Hypothalamus (tissue), 51 donors: ENCODE results near the gene ABAT.

ENCODE experiments used
- DNase-seq, 51 donors: peaks; one replicate each; lab custom pipeline; 2025; lab: John Stamatoyannopoulos, UW

The ABAT gene

DNA sequence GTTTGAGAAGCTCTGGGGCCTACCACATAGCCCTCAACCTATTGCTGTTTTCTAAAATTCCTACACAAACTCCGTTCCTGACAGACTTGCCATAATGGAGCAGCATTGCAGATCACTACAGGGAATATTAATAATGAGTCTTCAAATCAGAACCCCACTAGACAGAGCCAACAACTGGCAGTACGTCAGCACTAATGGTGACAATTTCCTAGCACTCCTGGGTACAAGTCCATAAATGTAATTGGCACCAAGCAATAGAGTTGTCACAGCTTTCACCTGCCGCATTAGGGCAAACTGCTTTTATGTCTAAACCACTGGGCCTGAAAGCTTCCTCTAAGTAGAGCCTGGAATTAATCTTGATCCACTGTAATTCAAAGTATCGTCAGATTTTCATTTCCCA lies 25.5 kb upstream of the ABAT start:
- no peak for DNase-seq

GRCh38 chr16:8649829-8650554 lies 24.4 kb upstream of the ABAT start:
- no peak for DNase-seq

DNA sequence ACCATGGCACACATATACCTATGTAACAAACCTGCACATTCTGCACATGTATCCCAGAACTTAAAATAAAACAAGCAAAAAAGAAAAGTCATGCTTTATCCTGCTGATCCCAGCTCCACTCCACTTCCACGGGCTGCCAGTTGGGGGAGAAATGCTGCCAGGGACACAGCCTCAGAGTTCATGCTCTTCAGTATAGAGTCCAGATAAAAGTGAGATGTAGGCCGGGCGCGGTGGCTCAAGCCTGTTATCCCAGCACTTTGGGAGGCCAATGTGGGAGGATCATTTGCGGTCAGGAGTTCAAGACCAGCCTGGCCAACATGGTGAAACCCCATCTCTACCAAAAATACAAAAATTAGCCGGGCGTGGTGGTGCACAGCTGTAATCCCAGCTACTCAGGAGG lies 22.5 kb upstream of the ABAT start:
- DNase-seq, result peak in 1 of 51 donors; percentile 4

- DNase-seq, result no peak
Observed at GRCh38 chr16:8655184-8655717, 19.2 kb upstream of the ABAT start.

DNA sequence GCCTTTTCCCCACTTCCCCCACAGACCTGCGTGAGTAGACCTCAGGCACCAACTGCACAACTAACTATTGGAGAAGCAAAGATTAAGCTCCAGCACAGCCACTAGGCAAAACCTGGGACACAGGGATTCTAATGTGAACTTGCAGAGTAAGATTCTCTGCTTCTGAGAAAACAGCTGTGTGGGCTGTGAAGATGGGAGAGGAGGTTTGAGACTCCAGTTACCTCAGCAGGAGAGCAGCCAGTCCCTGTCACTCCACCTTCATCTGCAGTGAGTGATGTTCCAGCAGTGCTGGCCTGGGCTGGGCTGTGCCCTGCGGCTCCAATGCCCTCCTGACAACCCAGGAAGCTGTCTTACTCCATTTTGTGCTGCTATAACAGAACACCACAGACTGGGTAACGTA lies 18.0 kb upstream of the ABAT start:
- DNase-seq, result no peak

DNA sequence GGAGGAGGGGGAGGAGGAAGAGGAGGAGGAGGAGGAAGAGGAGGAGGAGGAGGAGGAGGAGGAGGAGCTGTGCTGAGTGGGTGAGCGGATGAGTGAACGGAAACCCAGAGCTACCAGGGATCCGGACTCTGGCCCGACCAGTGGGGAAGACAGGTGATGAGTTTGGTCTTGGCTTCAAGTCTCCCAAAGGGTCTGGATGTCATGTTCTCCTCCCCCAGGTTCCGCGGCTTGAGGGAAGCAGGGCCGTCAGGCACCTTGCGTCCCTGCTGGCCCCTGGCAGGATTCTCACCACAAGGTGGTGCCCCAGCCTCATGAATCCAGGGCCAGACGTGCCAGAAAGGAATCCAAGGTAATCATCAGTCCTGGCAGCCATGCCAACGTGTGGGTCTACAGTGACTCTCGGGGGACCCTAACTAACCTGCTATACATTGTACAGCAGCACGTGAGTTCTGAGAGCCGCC lies 13.5 kb upstream of the ABAT start:
- DNase-seq, result peak in 41 of 51 donors; percentile 2 to 79 (median 35)

- no peak for DNase-seq
Observed at GRCh38 chr16:8661703-8662102, 12.7 kb upstream of the ABAT start.

DNA sequence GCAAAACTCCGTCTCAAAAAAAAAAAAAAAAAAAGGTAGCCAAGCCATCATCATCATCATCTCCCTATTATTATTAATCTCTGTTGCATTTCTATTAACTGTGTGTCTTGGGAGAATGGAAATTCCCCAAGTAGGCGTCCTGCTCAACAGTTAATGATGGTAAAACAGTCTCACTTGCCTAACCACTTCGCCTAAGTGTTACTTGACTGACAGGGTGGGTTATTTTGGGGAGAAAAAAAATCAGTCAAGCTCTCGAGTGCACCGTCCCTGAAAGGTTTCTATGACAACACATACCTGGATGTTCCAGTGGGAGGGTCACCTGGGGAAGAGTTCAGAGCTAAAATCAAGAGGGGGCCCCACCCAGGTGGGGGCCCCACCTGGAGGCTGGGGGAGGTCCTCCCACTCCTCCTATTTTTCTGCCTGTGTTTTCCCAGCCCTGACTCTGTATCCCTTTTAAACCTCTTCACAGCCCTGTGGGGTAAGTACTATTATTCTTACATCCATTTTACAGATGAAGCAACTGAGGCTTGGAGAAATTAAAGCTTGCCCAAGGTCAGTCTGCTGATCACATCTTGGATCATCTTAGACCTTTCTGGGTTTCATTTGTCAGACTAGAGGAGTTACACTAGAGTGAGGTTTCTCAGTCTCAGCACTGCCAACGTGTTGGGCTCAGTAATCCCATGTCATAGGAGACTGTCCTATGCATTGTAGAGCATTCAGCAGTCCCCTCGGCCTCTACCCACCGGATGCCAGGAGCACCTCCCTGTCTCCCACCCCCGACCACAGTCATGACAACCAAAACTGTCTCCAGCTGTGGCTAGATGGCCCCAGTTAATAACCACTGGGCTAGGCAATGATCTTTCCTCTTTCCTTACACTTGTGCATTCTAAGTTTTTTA lies 11.0 kb upstream of the ABAT start:
- peak in 1 of 51 donors; percentile 10 for DNase-seq

- no peak for DNase-seq
Observed at GRCh38 chr16:8665529-8665928, 8.9 kb upstream of the ABAT start.

GRCh38 chr16:8667492-8667891 lies 6.9 kb upstream of the ABAT start:
- DNase-seq, result no peak

DNA sequence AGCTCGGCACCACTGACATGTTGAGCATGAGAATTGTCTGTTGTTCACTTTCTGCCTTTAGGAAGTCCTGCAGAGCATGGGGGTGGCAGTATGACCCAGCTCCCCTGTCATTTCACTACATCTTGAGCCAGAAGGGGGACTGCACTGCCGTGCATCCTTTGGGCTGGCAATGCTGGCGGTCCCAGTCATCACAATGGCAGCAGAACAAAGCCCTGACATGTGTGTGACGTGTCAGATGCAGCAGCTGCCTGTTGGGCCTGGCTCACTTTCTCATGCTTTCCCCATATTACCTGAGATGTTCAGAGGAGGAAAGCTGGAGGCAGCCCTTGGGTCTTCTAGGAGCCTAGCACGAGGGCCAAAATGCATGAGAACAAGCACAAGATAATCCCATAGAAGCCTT lies 6.3 kb upstream of the ABAT start:
- DNase-seq, result no peak

GRCh38 chr16:8669481-8669880 lies 4.9 kb upstream of the ABAT start:
- DNase-seq, result no peak

DNA sequence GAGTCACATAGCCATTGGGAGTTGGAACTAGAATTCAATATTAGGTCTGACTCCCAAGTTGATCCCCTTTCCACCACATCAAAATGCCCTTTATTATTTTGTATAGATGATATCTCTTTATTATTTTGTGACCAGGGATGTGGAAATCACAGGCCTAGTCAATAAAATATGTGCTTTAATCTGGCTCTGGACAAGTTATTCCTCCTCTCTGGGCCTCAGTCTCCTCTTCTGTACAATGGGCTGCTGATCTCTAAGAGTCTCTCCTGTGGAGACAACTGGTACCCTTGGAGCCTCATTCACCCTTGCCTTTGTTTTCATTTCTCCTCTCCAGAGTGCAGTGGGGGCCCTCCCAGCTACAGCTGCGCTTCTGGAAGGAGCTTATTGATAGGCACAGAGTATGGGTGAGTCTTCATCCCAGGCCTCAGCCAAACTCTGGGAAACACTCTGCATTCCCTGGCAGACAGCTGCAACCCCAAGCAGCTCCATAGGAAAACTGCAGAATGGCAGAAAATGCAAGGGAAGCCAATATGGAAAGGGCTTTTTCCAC lies 4.3 kb upstream of the ABAT start:
- DNase-seq, result no peak

GRCh38 chr16:8673611-8674412 lies 605 bp upstream of the ABAT start:
- peak in 6 of 51 donors; percentile 31 to 65 (median 60) for DNase-seq

DNA sequence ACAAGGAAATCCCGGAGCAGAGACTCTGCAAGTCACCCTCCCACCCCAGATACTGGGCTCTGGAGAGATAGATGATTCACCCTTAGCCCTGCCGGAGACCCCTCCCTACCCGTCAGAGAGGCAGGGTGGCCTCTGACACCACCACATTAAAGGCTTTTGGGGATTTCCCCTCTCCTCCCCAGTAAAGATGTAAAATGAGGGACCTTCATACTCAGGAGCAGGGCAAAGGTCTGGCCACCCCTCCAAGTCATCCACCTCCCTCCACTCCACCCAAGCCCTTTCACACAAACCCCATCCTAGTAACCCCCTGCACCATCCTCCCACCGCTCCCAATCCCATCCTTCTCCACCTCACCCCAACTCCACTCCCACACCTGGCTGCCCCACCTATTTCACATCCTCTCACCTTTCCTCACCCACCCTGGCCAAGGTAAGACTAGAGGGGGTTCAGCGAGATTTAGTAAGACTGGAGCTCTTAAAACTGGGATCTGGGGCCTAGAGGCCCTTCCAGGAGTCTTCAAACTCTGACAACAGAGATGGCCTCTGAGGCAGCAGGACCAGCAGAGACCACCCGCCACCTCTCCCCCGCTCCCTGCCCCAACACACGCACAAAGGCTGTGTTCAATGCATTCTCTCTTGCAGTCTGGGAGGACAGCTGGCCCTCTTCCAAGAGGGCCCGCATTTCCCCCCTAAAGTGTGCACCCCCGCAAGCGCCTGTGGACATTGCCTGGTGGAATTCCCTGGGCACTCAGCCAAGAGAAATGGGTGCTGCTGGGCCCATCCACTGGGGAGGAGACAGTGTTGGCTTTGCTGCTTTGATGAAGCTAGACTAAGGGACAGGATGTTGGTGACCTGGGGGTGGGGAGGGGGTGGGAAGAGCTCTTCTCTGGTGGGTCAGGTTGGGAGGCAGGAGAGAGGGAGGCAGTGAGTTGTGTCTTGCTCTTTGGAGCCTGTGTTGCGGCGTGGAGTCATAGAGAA lies 1.1 kb downstream of the ABAT start:
- peak in 4 of 51 donors; percentile 2 to 8 (median 4) for DNase-seq

- no peak for DNase-seq
Observed at GRCh38 chr16:8676160-8676547, 1.7 kb downstream of the ABAT start.

DNA sequence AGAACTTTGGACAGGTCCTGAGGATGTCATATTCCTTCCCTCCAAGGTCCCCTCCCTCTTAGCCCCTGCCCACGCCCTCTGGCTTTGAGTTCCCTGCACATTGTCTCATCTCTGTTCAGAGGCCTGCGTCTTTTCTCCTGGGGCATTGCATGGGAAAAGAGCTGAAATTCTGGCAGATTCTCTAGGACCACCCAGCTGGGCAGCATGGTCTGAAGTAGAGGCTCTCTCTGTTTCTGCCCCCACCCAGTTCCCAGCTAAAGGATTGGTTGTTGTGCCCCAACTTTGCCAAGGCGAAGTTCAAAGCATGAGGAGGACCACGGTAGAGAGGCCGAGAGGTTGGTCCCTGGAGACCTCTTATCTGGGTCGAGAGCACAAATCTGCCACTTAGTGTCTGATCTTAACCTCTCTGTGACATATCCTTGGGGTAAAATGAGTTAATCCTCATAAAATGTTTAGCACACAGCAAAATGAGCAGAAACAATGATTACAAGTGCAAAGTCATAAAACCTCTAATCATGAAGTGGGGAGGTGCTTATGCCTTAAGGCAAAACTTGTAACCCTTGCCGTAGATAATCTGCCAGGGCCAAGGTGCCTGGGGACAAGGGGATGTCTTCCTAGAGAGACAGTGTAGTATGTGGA lies 2.4 kb downstream of the ABAT start:
- DNase-seq, result no peak

- no peak for DNase-seq
Observed at GRCh38 chr16:8677481-8677880, 3.1 kb downstream of the ABAT start.
